DOHH2 (cell line): ENCODE results near the gene ROR2.
"Not testable (repeated sequence)": the region's sequence is repeated elsewhere in the genome, so short reads cannot be mapped to it uniquely, and the experiment has no call there.

Experiments
- EZH2phosphoT487 ChIP-seq: fragments of 200-600 bp; sonication (generic); IDR thresholded peaks from 2 replicates; pipeline ENCODE4 v1.6.1; 2017; ENCODE audit warnings: borderline replicate concordance, mild to moderate bottlenecking, antibody characterized with exemption, low read length, moderate library complexity, mixed read lengths
- TF ChIP-seq, protein P1 (sequence below): fragments of 200-600 bp; sonication (generic); IDR thresholded peaks from one replicate; pipeline ENCODE4 v1.5.1; 2014; ENCODE audit warnings: antibody characterized with exemption, mild to moderate bottlenecking, low read depth, low read length; ENCODE audit not compliant: poor library complexity, severe bottlenecking

DNA sequence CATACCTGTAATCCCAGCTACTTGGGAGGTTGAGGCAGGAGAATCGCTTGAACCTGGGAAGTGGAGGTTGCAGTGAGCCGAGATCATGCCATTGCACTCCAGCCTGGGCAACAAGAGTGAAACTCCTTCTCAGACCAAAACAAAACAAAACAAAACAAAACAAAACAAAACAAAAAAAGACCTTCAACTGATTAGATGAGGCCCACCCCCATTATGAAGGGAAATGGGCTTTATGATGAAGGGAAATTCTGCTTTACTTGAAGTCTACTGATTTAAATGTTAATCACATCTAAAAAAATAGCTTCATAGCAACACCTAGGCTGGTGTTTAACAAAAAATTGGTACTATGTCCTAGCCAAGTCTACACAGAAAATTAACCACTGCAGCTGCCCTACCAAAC is 25.2 kb upstream of the ROR2 start:
- TF ChIP-seq, protein P1, sequence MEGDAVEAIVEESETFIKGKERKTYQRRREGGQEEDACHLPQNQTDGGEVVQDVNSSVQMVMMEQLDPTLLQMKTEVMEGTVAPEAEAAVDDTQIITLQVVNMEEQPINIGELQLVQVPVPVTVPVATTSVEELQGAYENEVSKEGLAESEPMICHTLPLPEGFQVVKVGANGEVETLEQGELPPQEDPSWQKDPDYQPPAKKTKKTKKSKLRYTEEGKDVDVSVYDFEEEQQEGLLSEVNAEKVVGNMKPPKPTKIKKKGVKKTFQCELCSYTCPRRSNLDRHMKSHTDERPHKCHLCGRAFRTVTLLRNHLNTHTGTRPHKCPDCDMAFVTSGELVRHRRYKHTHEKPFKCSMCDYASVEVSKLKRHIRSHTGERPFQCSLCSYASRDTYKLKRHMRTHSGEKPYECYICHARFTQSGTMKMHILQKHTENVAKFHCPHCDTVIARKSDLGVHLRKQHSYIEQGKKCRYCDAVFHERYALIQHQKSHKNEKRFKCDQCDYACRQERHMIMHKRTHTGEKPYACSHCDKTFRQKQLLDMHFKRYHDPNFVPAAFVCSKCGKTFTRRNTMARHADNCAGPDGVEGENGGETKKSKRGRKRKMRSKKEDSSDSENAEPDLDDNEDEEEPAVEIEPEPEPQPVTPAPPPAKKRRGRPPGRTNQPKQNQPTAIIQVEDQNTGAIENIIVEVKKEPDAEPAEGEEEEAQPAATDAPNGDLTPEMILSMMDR: not testable (repeated sequence)
- not testable (repeated sequence) for TF ChIP-seq EZH2phosphoT487
